ENCODE measurements around the gene POU2F2.
A peak's percentile ranks its signal among the peaks of the same experiment; 100 is the strongest.

POU2F2 gene

DNA sequence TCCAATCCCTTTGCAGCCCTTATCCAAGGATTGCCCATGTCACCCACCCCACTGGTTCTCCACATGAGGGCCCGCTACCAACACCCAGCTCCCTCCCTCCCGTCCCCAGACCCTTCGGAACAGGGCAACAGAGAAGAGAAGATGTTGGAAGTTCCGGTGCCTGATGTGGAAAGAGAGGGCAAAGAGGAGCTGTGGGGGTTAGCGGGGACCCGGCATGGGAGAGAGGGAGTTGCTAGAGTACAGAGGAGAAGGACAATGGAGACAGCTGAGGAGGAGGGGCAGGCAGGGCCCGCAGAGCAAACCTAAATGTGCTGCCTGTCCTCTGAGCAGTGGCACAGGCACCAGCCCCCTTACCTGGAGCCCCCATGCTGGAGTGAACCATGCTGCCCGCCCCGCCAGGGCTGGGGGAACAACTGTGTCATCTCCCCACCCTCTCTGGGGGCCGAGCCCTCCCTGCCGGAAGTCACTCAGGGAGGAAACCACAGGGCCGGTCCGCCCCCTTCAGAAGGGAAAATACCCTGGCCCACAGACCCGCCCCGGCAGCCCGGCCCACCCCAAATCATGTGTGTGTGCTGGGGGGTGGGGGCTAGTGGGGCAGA lies at the start of gene POU2F2:
Gene POU2F2, minus strand, starts transcription at position 417 of the 599 bp plus-strand sequence. Its CDS starts 35 bp downstream, at position 382.
- DNase-seq (ENCODE audit: low read depth in 2 of 2) = peak; percentile 67 to 78

- no peak for DNase-seq (ENCODE audit: low read depth in 2 of 2)
These were observed 46.8 kb upstream of the POU2F2 start for GRCh38 chr19:42178791-42179674.

GRCh38 chr19:42177686-42178019 lies 45.4 kb upstream of the POU2F2 start:
- DNase-seq (ENCODE audit: low read depth in 2 of 2) = no peak

- DNase-seq (ENCODE audit: low read depth in 2 of 2) = peak; percentile 64 to 75
These were observed 44.9 kb upstream of the POU2F2 start for GRCh38 chr19:42176990-42177685.

- no peak for DNase-seq (ENCODE audit: low read depth in 2 of 2)
These were observed 44.4 kb upstream of the POU2F2 start for GRCh38 chr19:42176649-42176989.

- no peak for DNase-seq (ENCODE audit: low read depth in 2 of 2)
These were observed 43.9 kb upstream of the POU2F2 start for GRCh38 chr19:42175952-42176648.

DNA sequence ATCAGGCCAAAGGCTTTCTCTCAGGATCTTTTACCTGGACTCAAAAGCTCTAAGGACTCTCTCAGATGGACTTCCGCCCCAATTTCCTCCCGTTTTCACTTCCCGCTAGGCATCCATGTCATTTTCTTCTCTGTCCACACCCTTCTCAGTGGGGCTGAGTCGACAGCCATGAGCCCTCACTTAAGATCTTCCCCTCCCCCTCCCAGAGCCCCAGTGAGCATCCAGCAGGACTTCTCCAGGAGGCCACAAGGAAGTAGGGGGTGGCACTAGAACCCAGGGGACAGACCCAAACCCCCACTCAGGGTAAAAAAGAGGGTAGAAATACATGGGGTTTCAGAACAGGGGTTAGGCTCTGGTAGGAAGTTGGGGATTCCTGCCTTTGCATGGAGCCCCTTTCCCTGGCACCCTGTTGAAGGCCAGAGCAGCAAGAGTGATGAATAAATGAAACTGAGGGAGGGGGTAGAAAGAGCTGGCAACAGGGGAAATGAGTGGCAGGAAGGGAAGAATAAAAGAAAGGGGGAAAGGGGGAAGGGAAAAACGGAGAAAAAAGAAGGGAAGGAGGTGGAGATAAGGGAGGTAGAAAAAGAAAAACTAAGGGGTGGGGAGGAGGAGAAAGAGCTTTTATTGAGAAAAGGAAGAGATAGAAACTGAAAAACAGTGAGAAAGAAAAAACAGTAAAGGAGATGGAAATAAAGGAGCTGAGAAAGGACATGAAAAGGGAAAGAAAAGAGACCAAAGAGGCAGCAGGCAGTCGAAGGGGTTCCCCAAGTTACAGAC lies 42.9 kb upstream of the POU2F2 start:
- no peak for DNase-seq (ENCODE audit: low read depth in 2 of 2)

DNA sequence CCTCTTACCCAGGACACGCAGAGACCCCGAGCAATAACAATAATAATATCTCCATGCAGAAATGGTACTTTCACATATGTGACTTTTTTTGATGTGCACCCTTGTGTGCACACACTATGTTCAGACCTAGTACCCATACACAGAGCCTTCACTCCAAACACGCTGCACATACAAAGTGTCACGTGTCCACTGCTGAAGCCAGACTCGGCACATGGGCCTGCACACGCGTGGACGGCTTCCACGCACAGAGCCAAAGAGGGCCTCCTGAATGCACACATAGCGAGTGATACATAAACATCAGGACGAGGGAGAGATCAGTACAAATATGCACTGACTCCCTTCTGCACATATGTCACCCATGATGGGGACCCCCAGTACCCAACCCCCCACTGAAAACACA lies 41.9 kb upstream of the POU2F2 start:
- DNase-seq (ENCODE audit: low read depth in 2 of 2) = no peak

DNA sequence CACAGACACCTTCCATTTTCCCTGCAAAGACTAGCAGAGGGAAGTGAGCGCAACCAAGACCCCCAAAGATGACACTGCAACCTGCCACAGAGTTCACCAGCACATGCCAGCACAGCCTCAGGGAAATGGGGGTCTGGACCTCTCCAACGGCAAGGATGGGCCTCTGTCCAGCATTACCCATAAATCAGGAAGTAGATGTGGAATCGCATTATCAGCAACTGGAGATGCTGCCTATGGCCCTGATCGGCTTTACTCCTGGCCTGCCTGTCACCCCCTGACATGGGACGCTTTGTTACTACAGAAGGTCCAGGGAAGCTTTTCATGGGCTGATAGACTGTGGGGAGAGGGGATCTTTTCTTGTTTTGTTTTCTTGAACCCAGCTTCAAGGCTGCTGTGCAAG lies 41.4 kb upstream of the POU2F2 start:
- no peak for DNase-seq (ENCODE audit: low read depth in 2 of 2)

DNA sequence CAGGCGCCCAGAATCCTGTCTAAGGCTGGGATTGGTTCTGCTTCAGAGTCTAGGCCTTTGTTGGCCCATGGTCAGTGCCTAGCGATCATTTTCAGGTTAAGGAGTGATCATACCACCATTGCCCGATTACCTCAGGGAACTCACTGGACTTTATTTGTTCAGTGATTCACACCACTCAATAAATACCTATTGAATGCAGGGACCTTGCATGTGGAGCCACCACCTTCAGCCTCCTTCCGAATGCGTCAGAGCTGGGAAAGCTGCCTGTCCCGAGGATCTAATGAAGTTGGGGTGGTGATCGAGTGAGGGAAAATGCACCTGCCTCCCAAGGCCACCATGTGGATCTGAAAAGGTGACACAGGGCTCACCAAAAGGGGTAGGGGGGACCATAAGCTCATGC lies 40.0 kb upstream of the POU2F2 start:
- no peak for DNase-seq (ENCODE audit: low read depth in 2 of 2)

GRCh38 chr19:42170715-42171114 lies 38.5 kb upstream of the POU2F2 start:
- no peak for DNase-seq (ENCODE audit: low read depth in 2 of 2)

GRCh38 chr19:42169486-42170413 lies 37.5 kb upstream of the POU2F2 start:
- no peak for DNase-seq (ENCODE audit: low read depth in 2 of 2)

DNA sequence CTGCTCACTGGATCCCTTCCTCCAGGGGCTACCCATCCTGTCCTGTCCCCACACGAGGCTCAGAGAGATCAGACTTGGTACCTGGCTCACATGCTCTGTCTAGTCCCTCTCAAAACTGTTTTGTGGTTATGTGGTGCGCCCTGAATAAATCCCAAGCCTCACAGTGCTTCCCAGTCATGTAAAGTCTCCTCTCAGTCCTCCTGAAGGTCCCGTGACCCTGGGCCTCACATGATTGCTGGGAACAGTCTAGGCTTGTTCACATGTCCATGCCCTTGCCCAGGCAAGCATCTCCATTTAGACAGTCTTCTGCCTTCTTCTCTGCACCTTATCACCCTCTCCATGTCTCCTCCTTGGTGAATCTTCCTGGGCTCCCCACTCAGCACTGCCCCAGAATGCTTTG lies 36.0 kb upstream of the POU2F2 start:
- DNase-seq (ENCODE audit: low read depth in 2 of 2) = no peak

GRCh38 chr19:42166316-42166715 lies 34.1 kb upstream of the POU2F2 start:
- DNase-seq (ENCODE audit: low read depth in 2 of 2) = no peak

GRCh38 chr19:42165146-42165545 lies 32.9 kb upstream of the POU2F2 start:
- DNase-seq (ENCODE audit: low read depth in 2 of 2) = no peak

DNA sequence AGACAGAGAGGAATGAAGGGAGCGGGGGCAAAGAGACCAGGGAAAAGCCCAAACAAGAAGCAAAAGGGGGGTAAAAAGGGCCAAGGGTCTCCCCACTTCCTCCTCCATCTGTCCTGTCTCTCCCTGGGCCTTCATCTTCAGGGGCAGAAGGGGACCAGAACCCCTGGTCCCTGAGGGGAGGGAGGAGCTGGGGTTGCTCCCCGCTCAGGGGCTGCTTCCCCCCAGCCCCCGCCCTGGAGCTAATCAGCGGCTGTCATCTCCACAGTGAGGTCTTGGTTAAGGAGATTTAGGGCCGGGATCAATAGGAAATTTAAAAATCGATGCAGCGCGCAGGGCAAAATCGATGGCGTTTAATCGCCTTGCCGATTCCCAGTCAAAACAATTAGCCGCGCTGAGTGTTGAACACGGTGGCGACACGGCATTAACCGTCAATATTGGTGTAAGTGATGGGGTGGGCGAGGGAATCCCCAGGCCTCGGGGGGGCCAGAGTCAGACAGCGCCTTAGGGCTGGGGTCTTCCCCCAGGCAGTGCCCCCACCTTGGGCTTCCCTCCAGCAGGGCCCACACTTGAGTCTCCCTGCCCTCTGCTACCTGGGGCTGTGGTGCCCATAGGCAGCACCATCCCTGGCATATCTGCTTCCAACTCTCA lies 29.5 kb upstream of the POU2F2 start:
- DNase-seq (ENCODE audit: low read depth in 2 of 2) = no peak

- no peak for DNase-seq (ENCODE audit: low read depth in 2 of 2)
These were observed 27.7 kb upstream of the POU2F2 start for GRCh38 chr19:42159942-42160341.

GRCh38 chr19:42158926-42159325 lies 26.7 kb upstream of the POU2F2 start:
- no peak for DNase-seq (ENCODE audit: low read depth in 2 of 2)

DNA sequence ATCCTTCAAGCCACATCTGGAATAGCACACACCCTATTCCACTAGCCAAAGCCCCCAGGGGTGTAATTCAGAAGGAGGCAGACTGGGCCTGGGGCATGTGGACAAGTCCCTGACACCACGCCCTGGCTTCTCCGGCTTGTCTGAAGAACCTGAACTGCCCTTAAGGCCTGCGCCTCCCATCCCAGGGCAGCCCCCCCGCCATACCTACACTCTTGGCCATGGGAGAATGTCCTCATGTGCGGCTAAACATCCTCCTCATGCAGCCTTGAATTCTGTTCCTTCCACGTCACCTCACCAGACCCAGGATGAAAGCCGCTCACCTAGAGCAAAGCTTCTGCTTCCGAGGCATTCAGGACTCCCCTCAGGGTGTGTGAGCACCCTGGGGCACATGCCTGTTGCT lies 24.3 kb upstream of the POU2F2 start:
- DNase-seq (ENCODE audit: low read depth in 2 of 2) = no peak

DNA sequence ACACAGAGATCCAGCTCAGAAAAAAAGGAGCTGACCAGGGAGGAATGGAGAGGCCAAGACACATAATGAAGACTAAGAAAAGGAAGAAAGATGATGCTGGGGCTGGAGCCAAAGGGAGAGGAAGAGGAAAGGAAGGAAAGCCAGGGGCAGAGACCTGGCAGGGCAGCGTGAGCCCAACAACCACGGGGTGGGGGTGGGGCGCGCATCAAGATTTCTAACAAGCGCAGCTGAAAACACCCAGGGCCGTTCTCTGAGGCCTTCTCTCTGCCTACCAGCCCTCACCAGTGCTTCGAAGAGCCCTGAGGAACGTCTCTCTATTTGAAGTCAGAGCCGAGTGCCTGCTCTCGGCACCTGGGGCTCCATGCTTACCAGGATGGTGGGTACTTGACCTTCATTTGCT lies 23.6 kb upstream of the POU2F2 start:
- no peak for DNase-seq (ENCODE audit: low read depth in 2 of 2)
